Endothelial cell of umbilical vein (primary cell): ENCODE data around the gene TXNRD2. TPM values are rescaled to one million over a fixed set of nuclear protein-coding genes. Genes with fewer than 3 reads are reported as not detected.
A peak's percentile ranks its signal among the peaks of the same experiment; 100 is the strongest.

Experiments used
- BruUV-seq: library from RNA; stranded (reverse); fragments of 400-500 nt; replicated peaks from 2 replicates; lab custom pipeline; 2021; lab: Mats Ljungman, UMichigan
- CTCF ChIA-PET: fragments of 300-600, 350-600 bp; sonication (Branson Sonifier 250); formaldehyde crosslinking; loops from one replicate; lab custom pipeline; 2021; ENCODE audit warnings: antibody characterized with exemption, inconsistent platforms; lab: Charles Lee
- POLR2A ChIA-PET: fragments of 300-600, 350-600 bp; sonication (Branson Sonifier 250); formaldehyde crosslinking; loops from one replicate; lab custom pipeline; 2021; ENCODE audit warnings: antibody characterized with exemption, inconsistent platforms; lab: Charles Lee
- DNase-seq: peaks from one replicate; pipeline ENCODE4 v3.0.0-alpha.2; 2011; ENCODE audit warnings: low read depth, low spot score
- FAIRE-seq: peaks from 2 replicates; lab custom pipeline; 2011; peaks lifted over from hg19 to GRCh38; lab: Jason Lieb, UNC
- H2AFZ ChIP-seq: 2 replicates; pipeline ENCODE4 v1.6.0; 2012; ENCODE audit warnings: low read depth, low read length, control low read depth, inconsistent platforms
- H3K27ac ChIP-seq: 2 replicates; pipeline ENCODE4 v1.5.1; 2011; ENCODE audit warnings: low read depth, mild to moderate bottlenecking, control low read depth, low read length, moderate library complexity; ENCODE audit not compliant: insufficient read depth
- H3K27me3 ChIP-seq, 2 experiments: 2 replicates each; pipeline versions ENCODE4 v1.6.0 to v1.6.1; 2011; ENCODE audit warnings: low read length in 2 of 2, mixed read lengths in 1 of 2; ENCODE audit not compliant: control insufficient read depth in 2 of 2, insufficient read depth in 2 of 2
- H3K36me3 ChIP-seq, 2 experiments: 2 replicates in 1 of 2; 3 replicates in 1 of 2; pipeline ENCODE4 v1.5.1; 2011; ENCODE audit warnings: low read length in 2 of 2, mild to moderate bottlenecking in 1 of 2, moderate library complexity in 1 of 2; ENCODE audit not compliant: control insufficient read depth in 2 of 2, insufficient read depth in 2 of 2; ENCODE audit errors: extremely low read depth in 1 of 2
- H3K4me1 ChIP-seq: 3 replicates; pipeline ENCODE4 v1.5.1; 2011; ENCODE audit warnings: mild to moderate bottlenecking, low read length; ENCODE audit not compliant: control insufficient read depth, insufficient read depth; ENCODE audit errors: extremely low read depth
- H3K4me2 ChIP-seq: 2 replicates; pipeline ENCODE4 v1.6.1; 2011; ENCODE audit warnings: low read length, control low read depth, mixed read lengths; ENCODE audit not compliant: insufficient read depth
- H3K4me3 ChIP-seq, 3 experiments: fragments of 200-600 bp in 1 of 3; sonication (generic), shearing (Covaris generic) in 1 of 3; replicated peaks in 1 of 3; 2 replicates each; pipeline ENCODE4 v1.5.1; 2011 to 2016; ENCODE audit warnings: control low read depth in 3 of 3, low read length in 3 of 3, mild to moderate bottlenecking in 2 of 3, inconsistent platforms in 1 of 3, low read depth in 1 of 3, moderate library complexity in 1 of 3; ENCODE audit not compliant: insufficient read depth in 1 of 3
- H3K79me2 ChIP-seq: 2 replicates; pipeline ENCODE4 v1.6.0; 2012; ENCODE audit warnings: low read length, inconsistent platforms; ENCODE audit not compliant: control insufficient read depth, insufficient read depth
- H3K9ac ChIP-seq: replicated peaks from 2 replicates; pipeline ENCODE3; 2011; ENCODE audit warnings: low read length, control low read depth; ENCODE audit not compliant: insufficient read depth; ENCODE audit errors: extremely low read depth
- H3K9me1 ChIP-seq: replicated peaks from 3 replicates; pipeline ENCODE4 v1.6.0; 2011; ENCODE audit warnings: mild to moderate bottlenecking, low read length; ENCODE audit not compliant: control insufficient read depth, insufficient read depth; ENCODE audit errors: extremely low read depth
- H3K9me3 ChIP-seq: replicated peaks from 2 replicates; pipeline ENCODE4 v1.5.1; 2012; ENCODE audit warnings: low read length, inconsistent platforms; ENCODE audit not compliant: control insufficient read depth, insufficient read depth
- H4K20me1 ChIP-seq: replicated peaks from 2 replicates; pipeline ENCODE3; 2011; ENCODE audit warnings: mild to moderate bottlenecking, low read length; ENCODE audit not compliant: control insufficient read depth, insufficient read depth; ENCODE audit errors: extremely low read depth
- JUN ChIP-seq: IDR thresholded peaks from 2 replicates; pipeline ENCODE4 v1.6.1; 2011; ENCODE audit warnings: borderline replicate concordance, low read depth; ENCODE audit not compliant: insufficient read length, insufficient read depth
- MAX ChIP-seq: IDR thresholded peaks from 2 replicates; pipeline ENCODE4 v1.6.1; 2011; ENCODE audit not compliant: insufficient read depth, insufficient read length
- POLR2A ChIP-seq: IDR thresholded peaks from 2 replicates; pipeline ENCODE4 v1.6.1; 2012; ENCODE audit warnings: low read depth, mild to moderate bottlenecking, control low read depth, low read length
- POLR2AphosphoS5 ChIP-seq: IDR thresholded peaks from 2 replicates; pipeline ENCODE4 v1.6.1; 2012; ENCODE audit warnings: low read depth, mild to moderate bottlenecking, control low read depth, low read length, moderate library complexity; ENCODE audit not compliant: insufficient read depth
- dilution Hi-C: fragments of 300-500 bp; cut with MboI; formaldehyde crosslinking; loops from one replicate; pipeline ENCODE4 v1.15.0; 2019; ENCODE audit warnings: low sequenced_read_pairs; ENCODE audit not compliant: extremely low pct_ligation_motif_present
- intact Hi-C: fragments of 100-400 bp; cut with micrococcal nuclease; formaldehyde crosslinking; loops from one replicate; pipeline ENCODE4 v1.10.0; 2022
- polyA plus RNA-seq, 4 experiments: library from polyadenylated mRNA; depleted of rRNA in 3 of 4; stranded (reverse) in 3 of 4; unstranded in 1 of 4; fragments of >200 nt; gene quantifications; 2 replicates each; pipeline versions ENCODE4 v1.2.1 to v1.2.3, GENCODE V29; 2011 to 2012; ENCODE audit warnings: missing spikeins in 1 of 4
- total RNA-seq: library from RNA; stranded (reverse); gene quantifications from 2 replicates; pipeline ENCODE4 v1.2.3, GENCODE V29; 2021

Gene TXNRD2
- total and polyA plus RNA-seq, 2 donors (not counting 3 experiments of a cell fraction or from before 2014, with no cell fraction given), result 211 to 440 TPM

DNA sequence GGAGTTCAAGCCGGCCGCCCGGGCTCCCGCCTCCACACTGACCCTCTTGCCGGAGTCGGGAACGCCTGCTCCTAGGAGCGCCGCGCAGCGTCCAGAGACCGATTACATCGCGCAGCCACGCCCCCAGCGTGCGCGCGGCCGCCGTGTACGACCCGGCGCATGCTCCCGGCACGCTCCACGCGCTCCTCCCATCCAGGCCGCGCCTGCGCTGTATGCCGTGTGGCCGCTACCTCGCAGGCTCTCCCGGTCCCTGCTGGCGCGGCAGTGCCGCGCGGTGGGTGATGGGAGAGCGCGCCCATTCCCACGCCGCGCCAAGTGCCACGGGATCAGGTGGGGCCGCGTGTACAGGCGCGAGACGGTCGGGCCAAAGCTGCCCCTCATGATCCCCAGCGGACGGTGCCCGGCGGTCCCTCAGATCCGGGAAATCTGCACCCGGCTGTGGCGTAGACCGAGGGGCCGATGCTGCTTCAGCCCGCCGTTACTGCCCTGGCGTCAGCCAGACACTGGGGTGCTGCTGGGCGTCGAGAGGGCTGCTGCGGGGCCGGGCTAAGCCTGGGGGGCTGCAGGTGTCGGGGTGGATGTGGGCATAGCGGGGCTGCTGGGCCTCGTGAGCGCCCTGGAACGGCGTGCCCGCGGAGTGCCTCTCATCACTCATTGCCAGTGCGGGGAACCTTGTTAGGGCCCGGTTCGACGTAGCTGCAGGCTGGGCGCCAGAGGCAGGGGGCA is 86.7 kb downstream of the TXNRD2 start, which contains the start of the genes GNB1L and RTL10:
TSS of gene GNB1L (minus strand) at position 97 of the 726 bp plus-strand sequence. CDS start 33,519 bp downstream, outside the sequence.
TSS of gene RTL10 (minus strand) at position 97 of the 726 bp plus-strand sequence. CDS start 2,613 bp downstream, outside the sequence.
- peak; percentile 98 for DNase-seq
- H4K20me1 ChIP-seq, result no peaks in the 10 kb centered on the region
- H3K9me1 ChIP-seq, result no peaks in the 10 kb centered on the region
- dilution Hi-C loops, result no loop called here
- H3K27ac ChIP-seq, result peak within 1 kb of the TSS; percentile 65
- peak; percentile 93 for FAIRE-seq
- peaks cover 50% of the 10 kb centered on the region for H3K79me2 ChIP-seq
- ChIA-PET CTCF (interaction anchor here (0.7 to 2.3 kb wide), 18 partner anchors 10 to 131 kb away, joined by 3 to 13 read pairs (median 4); partner anchors contain the start of gene GP1BB), POLR2A (interaction anchor here (0.9 to 1.3 kb wide), 4 partner anchors 10 to 20 kb away, joined by 3 read pairs; no protein-coding TSS in a partner anchor)
- peak; percentile 81 for TF ChIP-seq MAX
- peak; percentile 98 for TF ChIP-seq POLR2A
- peak; percentile 96 for TF ChIP-seq POLR2AphosphoS5
- no peak for TF ChIP-seq JUN
- BruUV-seq, result no TSS peak
- peak within 1 kb of the TSS; percentile 78 to 97 (median 88) for H3K4me3 ChIP-seq
- peaks cover 32% of the 10 kb centered on the region for H3K4me1 ChIP-seq
- peaks cover 15 to 24% of the 10 kb centered on the region in 2 experiments for H3K36me3 ChIP-seq
- peak within 1 kb of the TSS; percentile 58 for H2AFZ ChIP-seq
- intact Hi-C loops, result loop anchor here (1.0 to 5.0 kb wide), 6 partner anchors 11 to 124 kb away; no protein-coding TSS in a partner anchor
- H3K9ac ChIP-seq, result peak within 1 kb of the TSS; percentile 77
- H3K27me3 ChIP-seq, result no peaks in the 10 kb centered on the region
- peak within 1 kb of the TSS; percentile 89 for H3K4me2 ChIP-seq
- no peaks in the 10 kb centered on the region for H3K9me3 ChIP-seq
